HepG2 (cell line): ENCODE measurements around the gene DLEC1. TPM values are rescaled to one million over a fixed set of nuclear protein-coding genes. Genes with fewer than 3 reads are reported as not detected.

Source experiments
- CHD2 ChIP-seq: IDR thresholded peaks from 2 replicates; pipeline ENCODE4 v1.6.1; 2011; ENCODE audit warnings: low read depth, low read length, improper control_type of control experiment
- EHMT2 ChIP-seq: fragments of 200-600 bp; sonication (generic); IDR thresholded peaks from 2 replicates; pipeline ENCODE4 v1.7.0; 2017; ENCODE audit warnings: antibody characterized with exemption, low read depth, low read length, borderline replicate concordance
- MZF1 ChIP-seq: sonication (generic); formaldehyde crosslinking; IDR thresholded peaks from 2 replicates; pipeline ENCODE4 v1.8.1; 2023; ENCODE audit warnings: mild to moderate bottlenecking, missing genetic modification reagents, borderline replicate concordance
- NFATC3 ChIP-seq: sonication (generic); formaldehyde crosslinking; IDR thresholded peaks from 2 replicates; pipeline ENCODE4 v1.5.1; 2020; ENCODE audit warnings: mild to moderate bottlenecking, missing genetic modification reagents
- NFKBIZ ChIP-seq: IDR thresholded peaks from 2 replicates; pipeline ENCODE4 v1.6.1; 2018; ENCODE audit warnings: missing genetic modification reagents, missing compliant biosample characterization
- RCOR2 ChIP-seq: IDR thresholded peaks from 2 replicates; pipeline ENCODE4 v1.6.1; 2016; ENCODE audit warnings: missing biosample characterization, missing genetic modification reagents
- TP53 ChIP-seq: sonication (generic); formaldehyde crosslinking; conservative IDR thresholded peaks from 2 replicates; pipeline ENCODE4 v1.4.0; 2020; ENCODE audit warnings: missing genetic modification reagents
- XRCC5 ChIP-seq: fragments of 200-400 bp; formaldehyde crosslinking; optimal IDR thresholded peaks from 2 replicates; pipeline ENCODE3; 2017; ENCODE audit warnings: mild to moderate bottlenecking, low read length
- ZBTB7A ChIP-seq: sonication (generic); formaldehyde crosslinking; IDR thresholded peaks from 2 replicates; pipeline ENCODE4 v1.8.0; 2022; ENCODE audit warnings: mild to moderate bottlenecking, missing genetic modification reagents
- ZFYVE20 ChIP-seq: sonication (generic); formaldehyde crosslinking; IDR thresholded peaks from 2 replicates; pipeline ENCODE4 v1.8.0; 2023; ENCODE audit warnings: low read depth, mild to moderate bottlenecking, moderate library complexity, missing genetic modification reagents, borderline replicate concordance
- ZNF232 ChIP-seq: sonication (generic); formaldehyde crosslinking; IDR thresholded peaks from 2 replicates; pipeline ENCODE4 v1.4.0; 2020; ENCODE audit warnings: missing genetic modification reagents, borderline replicate concordance
- ZNF737 ChIP-seq: sonication (generic); formaldehyde crosslinking; IDR thresholded peaks from 2 replicates; pipeline ENCODE4 v1.5.0; 2020; ENCODE audit warnings: missing genetic modification reagents, mild to moderate bottlenecking, borderline replicate concordance
- ZNF775 ChIP-seq: sonication (generic); formaldehyde crosslinking; IDR thresholded peaks from 2 replicates; pipeline ENCODE4 v1.4.0; 2020; ENCODE audit warnings: missing genetic modification reagents, mild to moderate bottlenecking, moderate library complexity, borderline replicate concordance
- polyA plus RNA-seq, 8 experiments: library from polyadenylated mRNA; depleted of rRNA in 3 of 8; stranded (reverse) in 7 of 8; unstranded in 1 of 8; fragments of >200 nt; fragmentation: Illumina TruSeq in 4 of 8; extraction: Trizol in 4 of 8; gene quantifications; 2 replicates each; pipeline versions ENCODE4 v1.2.1 to v1.2.3, GENCODE V29; 2011 to 2016; ENCODE audit warnings: low read depth in 4 of 8, missing spikeins in 1 of 8, mixed read lengths in 1 of 8; ENCODE audit not compliant: insufficient read depth in 1 of 8
- total RNA-seq, 5 experiments: library from RNA; depleted of rRNA; stranded (reverse); fragments of >200 nt; fragmentation: Illumina TruSeq; extraction: Trizol; gene quantifications; 2 replicates each; pipeline ENCODE4 v1.2.3, GENCODE V29; 2016; ENCODE audit warnings: low read depth in 1 of 5
- TF ChIP-seq, protein P1 (sequence below): sonication (generic); formaldehyde crosslinking; IDR thresholded peaks from one replicate; pipeline ENCODE4 v1.5.1; 2020; ENCODE audit warnings: mild to moderate bottlenecking, missing genetic modification reagents; ENCODE audit errors: not compliant biosample characterization

DLEC1 gene
- total and polyA plus RNA-seq, 2 of the 13 experiments (the other 11 are each of a cell fraction or from before 2014, with no cell fraction given): 0.09 TPM; not detected in 1

DNA sequence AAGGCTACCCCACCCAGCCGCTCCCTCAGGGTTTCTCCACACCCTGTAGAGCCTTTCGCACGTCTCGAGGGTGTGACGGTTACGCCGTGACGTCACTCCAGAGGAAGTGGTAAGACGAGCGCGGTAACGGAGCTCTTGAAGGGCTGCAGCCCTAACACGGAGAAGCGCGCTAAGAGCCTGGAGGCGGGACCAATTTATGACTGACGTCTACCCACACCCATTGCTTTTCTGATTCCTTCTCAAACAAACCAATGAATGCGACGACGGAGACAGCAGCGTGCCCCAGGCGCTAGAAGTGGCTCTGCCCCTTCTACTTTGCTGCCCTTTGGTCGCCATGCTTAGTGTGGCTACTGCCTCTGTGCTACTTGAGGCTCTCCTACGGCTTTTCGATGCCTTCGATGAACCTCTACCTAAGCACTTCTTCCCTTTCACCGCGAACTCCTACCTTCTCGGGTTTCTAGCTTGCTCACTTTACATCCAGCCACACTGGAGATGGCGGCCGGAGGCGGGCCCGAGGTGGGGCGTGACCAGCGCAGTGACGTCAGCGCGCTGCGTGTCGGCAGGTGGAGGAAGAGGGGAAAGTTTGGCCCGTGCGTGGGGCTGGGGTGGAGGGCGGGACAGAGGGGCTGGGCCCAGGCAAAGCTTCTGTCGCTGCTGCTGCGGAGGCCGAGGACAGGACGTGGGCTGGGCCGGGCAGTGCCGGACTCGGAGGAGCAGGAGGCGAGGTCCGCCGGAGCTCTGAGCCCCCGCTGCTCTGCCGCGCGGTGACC is 126.1 kb downstream of the DLEC1 start, which contains the start of gene OXSR1 (continued):
- TF ChIP-seq, protein P1, sequence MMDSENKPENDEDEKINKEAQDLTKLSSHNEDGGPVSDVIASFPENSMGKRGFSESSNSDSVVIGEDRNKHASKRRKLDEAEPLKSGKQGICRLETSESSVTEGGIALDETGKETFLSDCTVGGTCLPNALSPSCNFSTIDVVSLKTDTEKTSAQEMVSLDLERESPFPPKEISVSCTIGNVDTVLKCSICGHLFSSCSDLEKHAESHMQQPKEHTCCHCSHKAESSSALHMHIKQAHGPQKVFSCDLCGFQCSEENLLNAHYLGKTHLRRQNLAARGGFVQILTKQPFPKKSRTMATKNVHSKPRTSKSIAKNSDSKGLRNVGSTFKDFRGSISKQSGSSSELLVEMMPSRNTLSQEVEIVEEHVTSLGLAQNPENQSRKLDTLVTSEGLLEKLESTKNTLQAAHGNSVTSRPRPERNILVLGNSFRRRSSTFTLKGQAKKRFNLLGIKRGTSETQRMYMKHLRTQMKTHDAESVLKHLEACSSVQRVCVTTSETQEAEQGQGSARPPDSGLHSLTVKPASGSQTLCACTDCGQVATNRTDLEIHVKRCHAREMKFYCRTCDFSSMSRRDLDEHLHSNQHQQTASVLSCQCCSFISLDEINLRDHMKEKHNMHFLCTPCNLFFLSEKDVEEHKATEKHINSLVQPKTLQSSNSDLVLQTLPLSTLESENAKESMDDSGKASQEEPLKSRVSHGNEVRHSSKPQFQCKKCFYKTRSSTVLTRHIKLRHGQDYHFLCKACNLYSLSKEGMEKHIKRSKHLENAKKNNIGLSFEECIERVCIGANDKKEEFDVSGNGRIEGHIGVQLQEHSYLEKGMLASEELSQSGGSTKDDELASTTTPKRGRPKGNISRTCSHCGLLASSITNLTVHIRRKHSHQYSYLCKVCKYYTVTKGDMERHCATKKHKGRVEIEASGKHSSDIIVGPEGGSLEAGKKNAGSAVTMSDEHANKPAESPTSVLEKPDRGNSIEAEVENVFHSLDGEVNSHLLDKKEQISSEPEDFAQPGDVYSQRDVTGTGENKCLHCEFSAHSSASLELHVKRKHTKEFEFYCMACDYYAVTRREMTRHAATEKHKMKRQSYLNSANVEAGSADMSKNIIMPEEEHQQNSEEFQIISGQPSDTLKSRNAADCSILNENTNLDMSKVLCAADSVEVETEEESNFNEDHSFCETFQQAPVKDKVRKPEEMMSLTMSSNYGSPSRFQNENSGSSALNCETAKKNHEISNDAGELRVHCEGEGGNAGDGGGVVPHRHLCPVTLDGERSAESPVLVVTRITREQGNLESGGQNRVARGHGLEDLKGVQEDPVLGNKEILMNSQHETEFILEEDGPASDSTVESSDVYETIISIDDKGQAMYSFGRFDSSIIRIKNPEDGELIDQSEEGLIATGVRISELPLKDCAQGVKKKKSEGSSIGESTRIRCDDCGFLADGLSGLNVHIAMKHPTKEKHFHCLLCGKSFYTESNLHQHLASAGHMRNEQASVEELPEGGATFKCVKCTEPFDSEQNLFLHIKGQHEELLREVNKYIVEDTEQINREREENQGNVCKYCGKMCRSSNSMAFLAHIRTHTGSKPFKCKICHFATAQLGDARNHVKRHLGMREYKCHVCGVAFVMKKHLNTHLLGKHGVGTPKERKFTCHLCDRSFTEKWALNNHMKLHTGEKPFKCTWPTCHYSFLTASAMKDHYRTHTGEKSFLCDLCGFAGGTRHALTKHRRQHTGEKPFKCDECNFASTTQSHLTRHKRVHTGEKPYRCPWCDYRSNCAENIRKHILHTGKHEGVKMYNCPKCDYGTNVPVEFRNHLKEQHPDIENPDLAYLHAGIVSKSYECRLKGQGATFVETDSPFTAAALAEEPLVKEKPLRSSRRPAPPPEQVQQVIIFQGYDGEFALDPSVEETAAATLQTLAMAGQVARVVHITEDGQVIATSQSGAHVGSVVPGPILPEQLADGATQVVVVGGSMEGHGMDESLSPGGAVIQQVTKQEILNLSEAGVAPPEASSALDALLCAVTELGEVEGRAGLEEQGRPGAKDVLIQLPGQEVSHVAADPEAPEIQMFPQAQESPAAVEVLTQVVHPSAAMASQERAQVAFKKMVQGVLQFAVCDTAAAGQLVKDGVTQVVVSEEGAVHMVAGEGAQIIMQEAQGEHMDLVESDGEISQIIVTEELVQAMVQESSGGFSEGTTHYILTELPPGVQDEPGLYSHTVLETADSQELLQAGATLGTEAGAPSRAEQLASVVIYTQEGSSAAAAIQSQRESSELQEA (CRISPR knock-in tag): peak; percentile 69
- TF ChIP-seq XRCC5 (peak; percentile 69), ZNF232 (CRISPR knock-in tag) (0 out of 2 replicates have a peak, but pooled peaks have one; percentile 2), ZNF775 (0 out of 2 replicates have a peak, but pooled peaks have one; percentile 27), TP53 (CRISPR knock-in tag) (peak; percentile 66; the same call in 1 of the 2 replicates), NFATC3 (CRISPR knock-in tag) (0 out of 2 replicates have a peak, but pooled peaks have one; percentile 6), RCOR2 (CRISPR knock-in tag) (peak; percentile 63), ZFYVE20 (0 out of 2 replicates have a peak, but pooled peaks have one; percentile 76), EHMT2 (0 out of 2 replicates have a peak, but pooled peaks have one; percentile 32), NFKBIZ (CRISPR knock-in tag) (0 out of 2 replicates have a peak, but pooled peaks have one; percentile 45), ZBTB7A (peak; percentile 79), MZF1 (CRISPR knock-in tag) (no peak; the same call in 1 of the 2 replicates), ZNF737 (CRISPR knock-in tag) (no peak), CHD2 (0 out of 2 replicates have a peak, but pooled peaks have one; percentile 15)
